SU-DHL-6 (cell line): Measurements from ENCODE around the gene WDR7.

Experiments
- H2AFZ ChIP-seq: fragments of 200-600 bp; sonication (generic); 2 replicates; pipeline ENCODE4 v1.6.1; 2014; ENCODE audit warnings: low read depth, mild to moderate bottlenecking, moderate library complexity, mixed read lengths, antibody characterized with exemption, low read length; ENCODE audit not compliant: severe bottlenecking
- H3F3A ChIP-seq: fragments of 200-600 bp; shearing (Covaris generic); 2 replicates; pipeline ENCODE4 v1.6.0; 2016; ENCODE audit warnings: antibody characterized with exemption, mild to moderate bottlenecking; ENCODE audit not compliant: insufficient read depth
- H3K27ac ChIP-seq: fragments of 200-600 bp; sonication (generic); 2 replicates; pipeline ENCODE4 v1.5.1; 2016; ENCODE audit warnings: low read depth, mild to moderate bottlenecking, low read length, moderate library complexity, mixed read lengths
- H3K27me3 ChIP-seq: fragments of 200-600 bp; sonication (generic), shearing (Covaris generic); 2 replicates; pipeline ENCODE4 v1.6.0; 2014; ENCODE audit warnings: mild to moderate bottlenecking, low read length
- H3K36me3 ChIP-seq: fragments of 200-600 bp; sonication (generic); 2 replicates; pipeline ENCODE4 v1.6.1; 2014; ENCODE audit warnings: mild to moderate bottlenecking, low read length, mixed read lengths
- H3K4me2 ChIP-seq: fragments of 300-600, 200-600 bp; shearing (Covaris generic), sonication (generic); 2 replicates; pipeline ENCODE4 v1.6.0; 2014; ENCODE audit warnings: low read length, low read depth, mild to moderate bottlenecking; ENCODE audit not compliant: poor library complexity, severe bottlenecking
- H3K4me3 ChIP-seq: fragments of 200-600 bp; sonication (generic); 2 replicates; pipeline ENCODE4 v1.5.1; 2014; ENCODE audit warnings: antibody characterized with exemption, low read length, mild to moderate bottlenecking, mixed read lengths; ENCODE audit not compliant: insufficient read depth, poor library complexity, severe bottlenecking
- H3K79me2 ChIP-seq: fragments of 200-600 bp; sonication (generic); 2 replicates; pipeline ENCODE4 v1.6.1; 2014; ENCODE audit warnings: mild to moderate bottlenecking, low read length, moderate library complexity; ENCODE audit not compliant: insufficient read depth
- H3K9ac ChIP-seq: fragments of 200-600 bp; sonication (generic); 2 replicates; pipeline ENCODE4 v1.7.0; 2014; ENCODE audit warnings: mild to moderate bottlenecking, low read length
- H3K9me2 ChIP-seq: fragments of 200-600 bp; sonication (generic); replicated peaks from 2 replicates; pipeline ENCODE4 v1.6.1; 2014; ENCODE audit warnings: low read length; ENCODE audit not compliant: insufficient read depth
- H3K9me3 ChIP-seq: fragments of 200-600 bp; sonication (generic); 2 replicates; pipeline ENCODE4 v1.6.1; 2014; ENCODE audit warnings: low read length, mixed read lengths; ENCODE audit not compliant: insufficient read depth
- H4K20me1 ChIP-seq: fragments of 200-600 bp; sonication (generic); 2 replicates; pipeline ENCODE4 v1.6.1; 2014; ENCODE audit warnings: low read depth, mild to moderate bottlenecking, antibody characterized with exemption, low read length, moderate library complexity, mixed read lengths
- EZH2phosphoT487 ChIP-seq: fragments of 200-600 bp; sonication (generic), shearing (Covaris generic); conservative IDR thresholded peaks from 2 replicates; pipeline ENCODE4 v1.6.1; 2018; ENCODE audit warnings: mild to moderate bottlenecking, antibody characterized with exemption, low read length, moderate library complexity, mixed read lengths
- TF ChIP-seq, protein P1 (sequence below): fragments of 200-600 bp; sonication (generic); IDR thresholded peaks from one replicate; pipeline ENCODE4 v1.5.1; 2017; ENCODE audit warnings: antibody characterized with exemption, mild to moderate bottlenecking, low read length, moderate library complexity; ENCODE audit not compliant: insufficient read depth, poor library complexity, severe bottlenecking

Gene WDR7

DNA sequence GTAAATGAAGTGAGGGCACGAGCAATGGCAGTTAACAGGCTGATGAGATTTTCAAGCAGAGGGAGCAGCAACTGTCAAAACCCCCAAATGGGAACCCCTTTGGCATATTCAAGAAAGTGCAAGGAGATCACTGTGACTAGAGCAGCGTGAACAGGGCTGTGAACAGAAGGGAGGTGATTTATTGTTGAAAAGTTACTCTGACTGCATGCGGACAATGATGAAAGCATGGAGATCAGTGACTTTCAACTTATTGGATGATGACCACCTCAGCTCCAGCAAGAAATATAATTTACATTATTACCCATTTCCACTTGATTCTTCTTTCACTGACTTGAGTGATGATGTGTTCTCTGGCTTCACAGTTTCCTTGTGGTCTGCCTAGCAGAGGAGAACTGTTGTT is 308.0 kb downstream of the WDR7 start:
- no peaks in the 10 kb centered on the region for H3F3A ChIP-seq
- no peaks in the 10 kb centered on the region for H3K9me2 ChIP-seq
- no peak overlapping the region for H3K9ac ChIP-seq
- H4K20me1 ChIP-seq: no peaks in the 10 kb centered on the region
- TF ChIP-seq, protein P1, sequence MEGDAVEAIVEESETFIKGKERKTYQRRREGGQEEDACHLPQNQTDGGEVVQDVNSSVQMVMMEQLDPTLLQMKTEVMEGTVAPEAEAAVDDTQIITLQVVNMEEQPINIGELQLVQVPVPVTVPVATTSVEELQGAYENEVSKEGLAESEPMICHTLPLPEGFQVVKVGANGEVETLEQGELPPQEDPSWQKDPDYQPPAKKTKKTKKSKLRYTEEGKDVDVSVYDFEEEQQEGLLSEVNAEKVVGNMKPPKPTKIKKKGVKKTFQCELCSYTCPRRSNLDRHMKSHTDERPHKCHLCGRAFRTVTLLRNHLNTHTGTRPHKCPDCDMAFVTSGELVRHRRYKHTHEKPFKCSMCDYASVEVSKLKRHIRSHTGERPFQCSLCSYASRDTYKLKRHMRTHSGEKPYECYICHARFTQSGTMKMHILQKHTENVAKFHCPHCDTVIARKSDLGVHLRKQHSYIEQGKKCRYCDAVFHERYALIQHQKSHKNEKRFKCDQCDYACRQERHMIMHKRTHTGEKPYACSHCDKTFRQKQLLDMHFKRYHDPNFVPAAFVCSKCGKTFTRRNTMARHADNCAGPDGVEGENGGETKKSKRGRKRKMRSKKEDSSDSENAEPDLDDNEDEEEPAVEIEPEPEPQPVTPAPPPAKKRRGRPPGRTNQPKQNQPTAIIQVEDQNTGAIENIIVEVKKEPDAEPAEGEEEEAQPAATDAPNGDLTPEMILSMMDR: no peak
- TF ChIP-seq EZH2phosphoT487: no peak
- no peaks in the 10 kb centered on the region for H3K27me3 ChIP-seq
- no peaks in the 10 kb centered on the region for H3K79me2 ChIP-seq
- H3K36me3 ChIP-seq: no peaks in the 10 kb centered on the region
- no peak overlapping the region for H3K4me2 ChIP-seq
- H3K4me3 ChIP-seq: no peak overlapping the region
- no peak overlapping the region for H2AFZ ChIP-seq
- no peaks in the 10 kb centered on the region for H3K9me3 ChIP-seq
- no peak overlapping the region for H3K27ac ChIP-seq

DNA sequence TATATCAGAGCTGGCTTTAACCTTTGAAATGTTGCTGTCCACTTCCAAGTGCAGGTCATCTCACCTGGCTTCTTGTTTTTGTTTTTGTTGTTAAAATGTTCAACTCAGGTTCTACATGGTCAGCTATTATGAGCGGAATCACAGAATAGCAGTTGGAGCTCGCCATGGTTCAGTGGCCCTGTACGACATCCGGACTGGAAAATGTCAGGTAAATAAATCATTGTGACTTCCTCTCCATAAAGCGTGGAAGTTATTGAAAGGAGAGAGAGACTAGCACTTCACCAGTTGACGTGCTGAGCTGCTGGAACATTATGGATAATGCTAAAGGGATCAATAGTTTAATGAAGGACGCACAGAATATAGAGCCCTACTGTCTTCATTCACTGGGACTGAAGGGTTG is 311.2 kb downstream of the WDR7 start:
- H3K36me3 ChIP-seq: no peaks in the 10 kb centered on the region
- no peak overlapping the region for H2AFZ ChIP-seq
- H3K79me2 ChIP-seq: no peaks in the 10 kb centered on the region
- no peaks in the 10 kb centered on the region for H3F3A ChIP-seq
- no peak overlapping the region for H3K4me2 ChIP-seq
- H3K27ac ChIP-seq: no peak overlapping the region
- H4K20me1 ChIP-seq: no peaks in the 10 kb centered on the region
- no peak overlapping the region for H3K9ac ChIP-seq
- no peak overlapping the region for H3K4me3 ChIP-seq
- TF ChIP-seq, protein P1: no peak
- TF ChIP-seq EZH2phosphoT487: no peak
- no peaks in the 10 kb centered on the region for H3K9me3 ChIP-seq
- H3K27me3 ChIP-seq: no peaks in the 10 kb centered on the region
- H3K9me2 ChIP-seq: no peaks in the 10 kb centered on the region

DNA sequence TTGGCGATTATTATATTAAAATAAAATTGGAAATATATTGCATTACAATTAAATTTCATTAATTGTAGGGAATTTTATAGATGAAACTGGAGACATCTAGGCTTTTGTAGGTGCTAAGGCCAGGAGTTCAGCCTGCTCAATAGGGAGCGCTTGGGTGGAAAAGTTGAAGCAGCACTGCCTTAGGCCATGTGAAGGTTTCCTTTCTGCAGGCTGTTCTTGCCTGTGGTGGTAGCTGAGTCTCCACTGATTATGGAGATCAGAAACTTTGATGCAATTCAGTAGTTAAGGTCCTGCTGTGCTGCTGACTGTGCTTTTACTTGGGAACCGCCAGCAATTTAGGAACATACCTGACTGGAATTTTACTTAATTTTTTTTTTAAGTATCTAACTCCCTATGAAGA is 315.9 kb downstream of the WDR7 start:
- Histone ChIP-seq H4K20me1 (no peaks in the 10 kb centered on the region), H3K4me2 (no peak overlapping the region), H3K36me3 (no peaks in the 10 kb centered on the region), H2AFZ (no peak overlapping the region), H3K9me3 (no peaks in the 10 kb centered on the region), H3K9ac (no peak overlapping the region), H3K27me3 (no peaks in the 10 kb centered on the region), H3K4me3 (no peak overlapping the region), H3K9me2 (no peaks in the 10 kb centered on the region), H3K79me2 (no peaks in the 10 kb centered on the region), H3F3A (no peaks in the 10 kb centered on the region), H3K27ac (no peak overlapping the region)
- no peak for TF ChIP-seq EZH2phosphoT487
- TF ChIP-seq, protein P1: no peak

DNA sequence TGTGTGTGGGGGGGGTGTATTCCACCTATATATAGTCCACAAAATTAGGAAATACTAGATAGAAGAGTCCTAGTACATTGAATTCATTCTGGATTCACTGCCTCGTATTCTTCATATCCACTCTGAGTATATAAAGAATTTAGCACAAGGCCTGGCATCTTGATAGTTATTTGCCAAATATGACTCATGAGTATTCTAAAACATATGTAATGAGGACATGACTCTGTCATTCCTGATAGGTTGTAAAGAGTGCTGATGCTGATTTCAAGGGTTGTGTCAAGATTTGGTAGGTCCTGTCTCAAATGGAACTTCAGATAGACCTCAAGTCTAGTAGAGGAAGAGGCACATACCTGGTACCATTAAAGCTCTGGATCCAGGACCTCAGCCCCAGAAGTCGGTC is 322.3 kb downstream of the WDR7 start:
- Histone ChIP-seq H2AFZ (no peak overlapping the region), H3K9me2 (no peaks in the 10 kb centered on the region), H3K27me3 (no peaks in the 10 kb centered on the region), H3K4me2 (no peak overlapping the region), H3K79me2 (no peaks in the 10 kb centered on the region), H3K36me3 (no peaks in the 10 kb centered on the region), H3K4me3 (no peak overlapping the region), H4K20me1 (no peaks in the 10 kb centered on the region), H3F3A (no peaks in the 10 kb centered on the region), H3K27ac (no peak overlapping the region), H3K9ac (no peak overlapping the region), H3K9me3 (no peaks in the 10 kb centered on the region)
- no peak for TF ChIP-seq EZH2phosphoT487
- TF ChIP-seq, protein P1: no peak
